Endothelial cell of umbilical vein (primary cell): ENCODE measurements around the gene ADGRG1. TPM values are rescaled to one million over a fixed set of nuclear protein-coding genes. Genes with fewer than 3 reads are reported as not detected.
A peak's percentile ranks its signal among the peaks of the same experiment; 100 is the strongest.

Source experiments
- BruUV-seq: library from RNA; stranded (reverse); fragments of 400-500 nt; replicated peaks from 2 replicates; lab custom pipeline; 2021; lab: Mats Ljungman, UMichigan
- CTCF ChIA-PET: fragments of 300-600, 350-600 bp; sonication (Branson Sonifier 250); formaldehyde crosslinking; loops from one replicate; lab custom pipeline; 2021; ENCODE audit warnings: antibody characterized with exemption, inconsistent platforms; lab: Charles Lee
- POLR2A ChIA-PET: fragments of 300-600, 350-600 bp; sonication (Branson Sonifier 250); formaldehyde crosslinking; loops from one replicate; lab custom pipeline; 2021; ENCODE audit warnings: antibody characterized with exemption, inconsistent platforms; lab: Charles Lee
- DNase-seq: peaks from one replicate; pipeline ENCODE4 v3.0.0-alpha.2; 2011; ENCODE audit warnings: low read depth, low spot score
- FAIRE-seq: peaks from 2 replicates; lab custom pipeline; 2011; peaks lifted over from hg19 to GRCh38; lab: Jason Lieb, UNC
- H2AFZ ChIP-seq: 2 replicates; pipeline ENCODE4 v1.6.0; 2012; ENCODE audit warnings: low read depth, low read length, control low read depth, inconsistent platforms
- H3K27ac ChIP-seq: 2 replicates; pipeline ENCODE4 v1.5.1; 2011; ENCODE audit warnings: low read depth, mild to moderate bottlenecking, control low read depth, low read length, moderate library complexity; ENCODE audit not compliant: insufficient read depth
- H3K27me3 ChIP-seq, 2 experiments: 2 replicates each; pipeline versions ENCODE4 v1.6.0 to v1.6.1; 2011; ENCODE audit warnings: low read length in 2 of 2, mixed read lengths in 1 of 2; ENCODE audit not compliant: control insufficient read depth in 2 of 2, insufficient read depth in 2 of 2
- H3K36me3 ChIP-seq, 2 experiments: 2 replicates in 1 of 2; 3 replicates in 1 of 2; pipeline ENCODE4 v1.5.1; 2011; ENCODE audit warnings: low read length in 2 of 2, mild to moderate bottlenecking in 1 of 2, moderate library complexity in 1 of 2; ENCODE audit not compliant: control insufficient read depth in 2 of 2, insufficient read depth in 2 of 2; ENCODE audit errors: extremely low read depth in 1 of 2
- H3K4me1 ChIP-seq: 3 replicates; pipeline ENCODE4 v1.5.1; 2011; ENCODE audit warnings: mild to moderate bottlenecking, low read length; ENCODE audit not compliant: control insufficient read depth, insufficient read depth; ENCODE audit errors: extremely low read depth
- H3K4me2 ChIP-seq: 2 replicates; pipeline ENCODE4 v1.6.1; 2011; ENCODE audit warnings: low read length, control low read depth, mixed read lengths; ENCODE audit not compliant: insufficient read depth
- H3K4me3 ChIP-seq, 3 experiments: fragments of 200-600 bp in 1 of 3; sonication (generic), shearing (Covaris generic) in 1 of 3; replicated peaks in 1 of 3; 2 replicates each; pipeline ENCODE4 v1.5.1; 2011 to 2016; ENCODE audit warnings: control low read depth in 3 of 3, low read length in 3 of 3, mild to moderate bottlenecking in 2 of 3, inconsistent platforms in 1 of 3, low read depth in 1 of 3, moderate library complexity in 1 of 3; ENCODE audit not compliant: insufficient read depth in 1 of 3
- H3K79me2 ChIP-seq: 2 replicates; pipeline ENCODE4 v1.6.0; 2012; ENCODE audit warnings: low read length, inconsistent platforms; ENCODE audit not compliant: control insufficient read depth, insufficient read depth
- H3K9ac ChIP-seq: replicated peaks from 2 replicates; pipeline ENCODE3; 2011; ENCODE audit warnings: low read length, control low read depth; ENCODE audit not compliant: insufficient read depth; ENCODE audit errors: extremely low read depth
- H3K9me1 ChIP-seq: replicated peaks from 3 replicates; pipeline ENCODE4 v1.6.0; 2011; ENCODE audit warnings: mild to moderate bottlenecking, low read length; ENCODE audit not compliant: control insufficient read depth, insufficient read depth; ENCODE audit errors: extremely low read depth
- H3K9me3 ChIP-seq: replicated peaks from 2 replicates; pipeline ENCODE4 v1.5.1; 2012; ENCODE audit warnings: low read length, inconsistent platforms; ENCODE audit not compliant: control insufficient read depth, insufficient read depth
- H4K20me1 ChIP-seq: replicated peaks from 2 replicates; pipeline ENCODE3; 2011; ENCODE audit warnings: mild to moderate bottlenecking, low read length; ENCODE audit not compliant: control insufficient read depth, insufficient read depth; ENCODE audit errors: extremely low read depth
- CTCF ChIP-seq, 2 donors: IDR thresholded peaks; 1 replicate in 1 of 2; 2 replicates in 1 of 2; pipeline ENCODE4 v1.5.1; 2011; ENCODE audit warnings: low read length in 2 of 2, mild to moderate bottlenecking in 2 of 2, moderate library complexity in 2 of 2, control low read depth in 1 of 2, inconsistent platforms in 1 of 2, low read depth in 1 of 2; ENCODE audit not compliant: insufficient read depth in 1 of 2; ENCODE audit errors: extremely low read depth in 1 of 2
- EZH2 ChIP-seq: IDR thresholded peaks from 2 replicates; pipeline ENCODE4 v1.6.1; 2012; ENCODE audit warnings: borderline replicate concordance, low read depth, mild to moderate bottlenecking, moderate library complexity, low read length, inconsistent platforms; ENCODE audit not compliant: severe bottlenecking
- FOS ChIP-seq: IDR thresholded peaks from 2 replicates; pipeline ENCODE4 v1.6.1; 2011; ENCODE audit warnings: mild to moderate bottlenecking, low read length, moderate library complexity, borderline replicate concordance; ENCODE audit not compliant: insufficient read depth
- GATA2 ChIP-seq: IDR thresholded peaks from 2 replicates; pipeline ENCODE4 v1.7.0; 2011; ENCODE audit warnings: low read depth, mild to moderate bottlenecking, moderate library complexity, mixed read lengths, low read length; ENCODE audit not compliant: insufficient read length, insufficient read depth
- JUN ChIP-seq: IDR thresholded peaks from 2 replicates; pipeline ENCODE4 v1.6.1; 2011; ENCODE audit warnings: borderline replicate concordance, low read depth; ENCODE audit not compliant: insufficient read length, insufficient read depth
- MAX ChIP-seq: IDR thresholded peaks from 2 replicates; pipeline ENCODE4 v1.6.1; 2011; ENCODE audit not compliant: insufficient read depth, insufficient read length
- MYC ChIP-seq: IDR thresholded peaks from one replicate; pipeline ENCODE4 v1.6.1; 2011; ENCODE audit warnings: mild to moderate bottlenecking, low read depth, low read length
- POLR2A ChIP-seq: IDR thresholded peaks from 2 replicates; pipeline ENCODE4 v1.6.1; 2012; ENCODE audit warnings: low read depth, mild to moderate bottlenecking, control low read depth, low read length
- POLR2AphosphoS5 ChIP-seq: IDR thresholded peaks from 2 replicates; pipeline ENCODE4 v1.6.1; 2012; ENCODE audit warnings: low read depth, mild to moderate bottlenecking, control low read depth, low read length, moderate library complexity; ENCODE audit not compliant: insufficient read depth
- dilution Hi-C: fragments of 300-500 bp; cut with MboI; formaldehyde crosslinking; loops from one replicate; pipeline ENCODE4 v1.15.0; 2019; ENCODE audit warnings: low sequenced_read_pairs; ENCODE audit not compliant: extremely low pct_ligation_motif_present
- intact Hi-C: fragments of 100-400 bp; cut with micrococcal nuclease; formaldehyde crosslinking; loops from one replicate; pipeline ENCODE4 v1.10.0; 2022
- polyA plus RNA-seq, 4 experiments: library from polyadenylated mRNA; depleted of rRNA in 3 of 4; stranded (reverse) in 3 of 4; unstranded in 1 of 4; fragments of >200 nt; gene quantifications; 2 replicates each; pipeline versions ENCODE4 v1.2.1 to v1.2.3, GENCODE V29; 2011 to 2012; ENCODE audit warnings: missing spikeins in 1 of 4
- total RNA-seq: library from RNA; stranded (reverse); gene quantifications from 2 replicates; pipeline ENCODE4 v1.2.3, GENCODE V29; 2021

Gene ADGRG1
- total and polyA plus RNA-seq, 2 donors (not counting 3 experiments of a cell fraction or from before 2014, with no cell fraction given), result 45.6 to 92.5 TPM

- no peaks in the 10 kb centered on the region for H3K36me3 ChIP-seq
- intact Hi-C loops (no loop called here), dilution Hi-C loops (no loop called here)
- no peak overlapping the region for H2AFZ ChIP-seq
- H3K27ac ChIP-seq, result no peak overlapping the region
- no peak for DNase-seq
- no peak overlapping the region for H3K4me3 ChIP-seq
- no peaks in the 10 kb centered on the region for H4K20me1 ChIP-seq
- no peaks in the 10 kb centered on the region for H3K9me3 ChIP-seq
- H3K4me1 ChIP-seq, result no peaks in the 10 kb centered on the region
- BruUV-seq, result no TSS peak
- FAIRE-seq, result peak; percentile 42
- no peaks in the 10 kb centered on the region for H3K9me1 ChIP-seq
- H3K79me2 ChIP-seq, result no peaks in the 10 kb centered on the region
- TF ChIP-seq EZH2 (no peak), FOS (peak; percentile 38)
- ChIA-PET CTCF (interaction anchor here (0.6 to 3.8 kb wide), 8 partner anchors 10 to 36 kb away, joined by 3 to 25 read pairs (median 9); no protein-coding TSS in a partner anchor), POLR2A (interaction anchor here (1.0 to 1.1 kb wide), 2 partner anchors 17 to 36 kb away, joined by 3 read pairs; partner anchors contain the start of gene ADGRG1)
- H3K9ac ChIP-seq, result no peak overlapping the region
- no peak overlapping the region for H3K4me2 ChIP-seq
- H3K27me3 ChIP-seq, result no peaks in the 10 kb centered on the region
These were observed 17.2 kb upstream of the ADGRG1 start for GRCh38 chr16:57611181-57611580.

GRCh38 chr16:57611706-57612105 is 16.7 kb upstream of the ADGRG1 start:
- dilution Hi-C loops, result no loop called here
- no peak overlapping the region for H3K27ac ChIP-seq
- no TSS peak for BruUV-seq

More at GRCh38 chr16:57611706-57612105, 16.7 kb upstream of the ADGRG1 start:
- POLR2A ChIA-PET, result interaction anchor here (1.0 kb wide), 1 partner anchor 17 kb away, joined by 3 read pairs; the partner anchor contains the start of gene ADGRG1
- intact Hi-C loops, result no loop called here
- FAIRE-seq (no peak), DNase-seq (no peak)
- Histone ChIP-seq H3K79me2 (no peaks in the 10 kb centered on the region), H4K20me1 (no peaks in the 10 kb centered on the region), H3K27me3 (no peaks in the 10 kb centered on the region), H3K9me3 (no peaks in the 10 kb centered on the region), H3K4me3 (no peak overlapping the region), H3K9ac (no peak overlapping the region), H3K36me3 (no peaks in the 10 kb centered on the region), H2AFZ (no peak overlapping the region), H3K9me1 (no peaks in the 10 kb centered on the region), H3K4me1 (no peaks in the 10 kb centered on the region), H3K4me2 (no peak overlapping the region)
- no peak for TF ChIP-seq GATA2
- TF ChIP-seq MYC, result no peak
- no peak for TF ChIP-seq POLR2AphosphoS5
- no peak for TF ChIP-seq CTCF (IDR thresholded peaks at IDR 0.05; ENCODE audit: extremely low read depth in 1 of 2, insufficient read depth in 1 of 2, low read depth in 1 of 2, low read length in 2 of 2)
- no peak for TF ChIP-seq FOS
- TF ChIP-seq POLR2A, result no peak
- TF ChIP-seq JUN, result no peak
- no peak for TF ChIP-seq MAX
- TF ChIP-seq EZH2, result no peak
- CTCF ChIA-PET, result interaction anchor here (1.1 to 3.8 kb wide), 2 partner anchors 11 to 13 kb away, joined by 3 to 21 read pairs; no protein-coding TSS in a partner anchor
